ENCODE measurements around the gene CASP7. TPM values are rescaled to one million over a fixed set of nuclear protein-coding genes. Genes with fewer than 3 reads are reported as not detected.

Gene CASP7
- polyA plus RNA-seq, 3 donors: 15.8 to 25.8 (median 16.3) TPM

Other genes with a start within 250 kb of the CASP7 start
- gene HABP2, start 126.9 kb upstream of the CASP7 start, polyA plus RNA-seq: 1 to 10 TPM in 1 of 3 donors, under 1 TPM in 1, not detected in 1; 0.09 to 5.2 TPM
- gene NRAP, start 15.9 kb upstream of the CASP7 start, polyA plus RNA-seq: under 1 TPM; 0.04 to 0.22 (median 0.07) TPM
- 1 to 10 TPM in 1 of 3 donors, under 1 TPM in 1, not detected in 1; 0.01 to 4.2 TPM for gene PLEKHS1, start 71.8 kb downstream of the CASP7 start, polyA plus RNA-seq
- 1 to 10 TPM; 1.6 to 2.5 (median 2.2) TPM for gene DCLRE1A, start 174.2 kb downstream of the CASP7 start, polyA plus RNA-seq
- gene NHLRC2, start 174.7 kb downstream of the CASP7 start, polyA plus RNA-seq: 1 to 10 TPM; 2.7 to 4.9 (median 4.3) TPM